Panc1 (cell line): ENCODE data around the gene NAA80. TPM values are rescaled to one million over a fixed set of nuclear protein-coding genes. Genes with fewer than 3 reads are reported as not detected.

Experiments used
- ATAC-seq: fragments of 200-7000 bp; cut with Tn5 transposase; 2 replicates; pipeline ENCODE4 v1.9.1; 2020; ENCODE audit warnings: mild to moderate bottlenecking, moderate library complexity
- BruUV-seq: library from RNA; stranded (reverse); fragments of 400-500 nt; replicated peaks from 2 replicates; lab custom pipeline; 2021; lab: Mats Ljungman, UMichigan
- CTCF ChIA-PET: fragments of 300-600 bp; sonication (Branson Sonifier 250); formaldehyde crosslinking; loops from one replicate; lab custom pipeline; 2022; ENCODE audit warnings: antibody characterized with exemption; lab: Charles Lee
- POLR2A ChIA-PET: fragments of 300-600 bp; sonication (Branson Sonifier 250); formaldehyde crosslinking; loops from one replicate; lab custom pipeline; 2022; ENCODE audit warnings: antibody characterized with exemption; lab: Charles Lee
- DNase-seq: peaks from one replicate; pipeline ENCODE4 v3.0.0-alpha.2; 2010; ENCODE audit warnings: low read depth, low spot score
- H3K27ac ChIP-seq: 2 replicates; pipeline ENCODE4 v1.5.1; 2011; ENCODE audit warnings: mild to moderate bottlenecking, low read length, inconsistent platforms
- H3K27me3 ChIP-seq: fragments of 200-500 bp; sonication (Bioruptor generic); 2 replicates; pipeline ENCODE4 v1.6.0; 2014; ENCODE audit warnings: low read length, inconsistent platforms; ENCODE audit not compliant: control insufficient read depth, insufficient read depth
- H3K36me3 ChIP-seq: fragments of 200-500 bp; sonication (Bioruptor generic); 2 replicates; pipeline ENCODE4 v1.5.1; 2014; ENCODE audit warnings: inconsistent platforms, mild to moderate bottlenecking, low read length, moderate library complexity; ENCODE audit not compliant: control insufficient read depth, insufficient read depth
- H3K4me1 ChIP-seq: 2 replicates; pipeline ENCODE4 v1.5.1; 2011; ENCODE audit warnings: inconsistent platforms, mild to moderate bottlenecking, low read length, moderate library complexity; ENCODE audit not compliant: control insufficient read depth, insufficient read depth
- H3K4me3 ChIP-seq, 2 experiments: 2 replicates each; pipeline ENCODE4 v1.5.1; 2011 to 2012; ENCODE audit warnings: low read depth in 2 of 2, low read length in 2 of 2, mild to moderate bottlenecking in 2 of 2, inconsistent platforms in 1 of 2, moderate library complexity in 1 of 2
- H3K9me3 ChIP-seq: fragments of 200-500 bp; sonication (Bioruptor generic); 2 replicates; pipeline ENCODE4 v1.5.1; 2014; ENCODE audit warnings: low read depth, mild to moderate bottlenecking, inconsistent platforms, low read length, moderate library complexity; ENCODE audit not compliant: control insufficient read depth, insufficient read depth
- CTCF ChIP-seq: fragments of 450-650 bp; IDR thresholded peaks from 2 replicates; pipeline ENCODE4 v1.5.1; 2017; ENCODE audit warnings: mild to moderate bottlenecking
- POLR2AphosphoS5 ChIP-seq: IDR thresholded peaks from 2 replicates; pipeline ENCODE4 v1.6.1; 2012; ENCODE audit warnings: mild to moderate bottlenecking, low read depth, low read length, moderate library complexity
- SIN3A ChIP-seq: IDR thresholded peaks from 2 replicates; pipeline ENCODE4 v1.6.1; 2012; ENCODE audit warnings: low read depth, mild to moderate bottlenecking, low read length, moderate library complexity, borderline replicate concordance; ENCODE audit not compliant: insufficient read depth
- TCF7L2 ChIP-seq: IDR thresholded peaks from 2 replicates; pipeline ENCODE4 v1.6.1; 2011; ENCODE audit warnings: mild to moderate bottlenecking, low read depth, low read length, inconsistent platforms
- in situ Hi-C: cut with HindIII; loops from 2 replicates; pipeline ENCODE4 v1.10.0; 2016; ENCODE audit warnings: low sequenced_read_pairs, low pct_unique_long_range_greater_than_20kb
- intact Hi-C: fragments of 100-400 bp; cut with micrococcal nuclease; formaldehyde crosslinking; loops from one replicate; pipeline ENCODE4 v1.10.0; 2022; ENCODE audit not compliant: unreplicated experiment
- total RNA-seq: library from RNA; stranded (reverse); gene quantifications from one replicate; pipeline ENCODE4 v1.2.1, GENCODE V29; 2021; ENCODE audit not compliant: unreplicated experiment
- TF ChIP-seq, protein P1 (sequence below), 2 experiments: IDR thresholded peaks; 2 replicates each; pipeline ENCODE4 v1.6.1; 2011 to 2012; ENCODE audit warnings: low read depth in 2 of 2, control low read depth in 1 of 2, low read length in 1 of 2, mild to moderate bottlenecking in 1 of 2, moderate library complexity in 1 of 2; ENCODE audit not compliant: insufficient read depth in 1 of 2

NAA80 gene
- total RNA-seq, 1 experiment from 2014 or later: 7.2 TPM

- intact Hi-C loops: no loop called here
- CTCF ChIA-PET: no interaction called here
- no TSS peak for BruUV-seq
- in situ Hi-C loops: no loop called here
- POLR2A ChIA-PET: no interaction called here
- no peak for TF ChIP-seq TCF7L2
- TF ChIP-seq POLR2AphosphoS5: no peak
- TF ChIP-seq CTCF: no peak
- no peak for TF ChIP-seq SIN3A
- TF ChIP-seq, protein P1, sequence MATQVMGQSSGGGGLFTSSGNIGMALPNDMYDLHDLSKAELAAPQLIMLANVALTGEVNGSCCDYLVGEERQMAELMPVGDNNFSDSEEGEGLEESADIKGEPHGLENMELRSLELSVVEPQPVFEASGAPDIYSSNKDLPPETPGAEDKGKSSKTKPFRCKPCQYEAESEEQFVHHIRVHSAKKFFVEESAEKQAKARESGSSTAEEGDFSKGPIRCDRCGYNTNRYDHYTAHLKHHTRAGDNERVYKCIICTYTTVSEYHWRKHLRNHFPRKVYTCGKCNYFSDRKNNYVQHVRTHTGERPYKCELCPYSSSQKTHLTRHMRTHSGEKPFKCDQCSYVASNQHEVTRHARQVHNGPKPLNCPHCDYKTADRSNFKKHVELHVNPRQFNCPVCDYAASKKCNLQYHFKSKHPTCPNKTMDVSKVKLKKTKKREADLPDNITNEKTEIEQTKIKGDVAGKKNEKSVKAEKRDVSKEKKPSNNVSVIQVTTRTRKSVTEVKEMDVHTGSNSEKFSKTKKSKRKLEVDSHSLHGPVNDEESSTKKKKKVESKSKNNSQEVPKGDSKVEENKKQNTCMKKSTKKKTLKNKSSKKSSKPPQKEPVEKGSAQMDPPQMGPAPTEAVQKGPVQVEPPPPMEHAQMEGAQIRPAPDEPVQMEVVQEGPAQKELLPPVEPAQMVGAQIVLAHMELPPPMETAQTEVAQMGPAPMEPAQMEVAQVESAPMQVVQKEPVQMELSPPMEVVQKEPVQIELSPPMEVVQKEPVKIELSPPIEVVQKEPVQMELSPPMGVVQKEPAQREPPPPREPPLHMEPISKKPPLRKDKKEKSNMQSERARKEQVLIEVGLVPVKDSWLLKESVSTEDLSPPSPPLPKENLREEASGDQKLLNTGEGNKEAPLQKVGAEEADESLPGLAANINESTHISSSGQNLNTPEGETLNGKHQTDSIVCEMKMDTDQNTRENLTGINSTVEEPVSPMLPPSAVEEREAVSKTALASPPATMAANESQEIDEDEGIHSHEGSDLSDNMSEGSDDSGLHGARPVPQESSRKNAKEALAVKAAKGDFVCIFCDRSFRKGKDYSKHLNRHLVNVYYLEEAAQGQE (IDR thresholded peaks at IDR 0.05; ENCODE audit: insufficient read depth in 1 of 2, low read depth in 2 of 2, low read length in 1 of 2): no peak
- Histone ChIP-seq H3K27me3 (no peaks in the 10 kb centered on the region), H3K4me3 (no peak overlapping the region), H3K36me3 (peaks cover 5% of the 10 kb centered on the region; the same call in 1 of the 2 replicates), H3K9me3 (no peaks in the 10 kb centered on the region), H3K27ac (no peak overlapping the region), H3K4me1 (peaks cover 30% of the 10 kb centered on the region)
- ATAC-seq (no peak), DNase-seq (no peak)
Measured at GRCh38 chr3:50323092-50323600, 23.9 kb upstream of the NAA80 start.

DNA sequence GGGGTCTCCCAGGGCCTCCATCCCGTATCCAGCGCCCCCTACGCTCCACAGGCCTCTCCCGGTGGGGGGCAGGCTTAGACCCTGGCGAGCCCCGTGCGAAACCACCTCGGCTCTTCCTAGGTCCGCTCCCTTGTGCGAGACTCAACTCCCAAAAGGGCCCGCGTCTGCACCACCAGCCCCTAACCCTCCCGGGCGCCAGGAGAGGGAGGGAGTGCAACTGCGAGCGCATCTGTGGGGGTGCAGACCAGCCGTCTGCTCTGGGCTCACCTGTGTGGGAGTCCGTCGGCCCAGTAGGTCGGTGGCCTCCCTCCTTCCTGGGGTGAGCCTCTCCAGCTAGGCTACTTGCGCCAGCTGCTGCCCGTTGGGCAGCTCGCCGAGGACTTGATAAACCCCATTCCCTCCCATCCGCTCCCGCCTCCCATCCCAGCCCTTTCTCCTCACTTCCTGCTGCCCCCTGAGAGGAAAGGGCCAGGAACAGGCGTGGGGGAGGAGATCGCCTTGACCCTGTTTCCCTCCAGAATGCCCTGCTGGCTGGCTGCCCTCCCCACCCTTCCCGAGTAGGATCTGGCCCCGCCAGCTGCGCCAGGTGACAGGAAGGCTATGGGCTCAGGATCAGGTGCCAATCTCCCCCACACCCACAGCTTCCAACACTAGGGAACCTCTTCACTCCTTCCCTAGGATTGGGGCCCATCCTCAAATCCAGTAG, 23.3 kb upstream of the NAA80 start, which contains the start of gene HYAL2:
Gene HYAL2, minus strand, starts transcription at position 360 of the 706 bp plus-strand sequence. CDS start 2,256 bp downstream, outside the sequence.
- Histone ChIP-seq H3K27me3 (no peaks in the 10 kb centered on the region), H3K27ac (peak within 1 kb of the TSS; percentile 92), H3K4me1 (peaks cover 30% of the 10 kb centered on the region), H3K36me3 (peaks cover 3% of the 10 kb centered on the region; the same call in 1 of the 2 replicates), H3K9me3 (no peaks in the 10 kb centered on the region), H3K4me3 (peak within 1 kb of the TSS; percentile 82 to 93)
- DNase-seq (no peak), ATAC-seq (no peak)
- POLR2A ChIA-PET: no interaction called here
- TF ChIP-seq, protein P1 (IDR thresholded peaks at IDR 0.05; ENCODE audit: insufficient read depth in 1 of 2, low read depth in 2 of 2, low read length in 1 of 2): no peak
- TF ChIP-seq SIN3A (no peak), TCF7L2 (no peak), CTCF (no peak), POLR2AphosphoS5 (no peak)
- in situ Hi-C loops: no loop called here
- CTCF ChIA-PET: no interaction called here
- no TSS peak for BruUV-seq
- intact Hi-C loops: no loop called here
